Spleen (tissue), 7 donors: Measurements from ENCODE around the gene MAPK8IP3.

Experiments
- CTCF ChIP-seq, 11 experiments: fragments of 200-600 bp in 7 of 11; fragments of 450-650 bp in 4 of 11; sonication (generic) in 4 of 11; IDR thresholded peaks in 8 of 11; conservative IDR thresholded peaks in 3 of 11; 1 replicate in 7 of 11; 2 replicates in 4 of 11; pipeline versions ENCODE4 v1.4.0 to v1.8.0; 2016 to 2021; ENCODE audit warnings: antibody characterized with exemption in 11 of 11, inconsistent platforms in 4 of 11, mild to moderate bottlenecking in 1 of 11
- POLR2A ChIP-seq, 3 donors: fragments of 450-650 bp; IDR thresholded peaks; one replicate each; pipeline ENCODE4 v1.5.1; 2017; ENCODE audit warnings: antibody characterized with exemption in 3 of 3, mild to moderate bottlenecking in 1 of 3
- POLR2AphosphoS5 ChIP-seq, 3 donors: sonication (generic); formaldehyde crosslinking; IDR thresholded peaks; one replicate each; pipeline ENCODE4 v1.5.1; 2017; ENCODE audit warnings: antibody characterized with exemption in 3 of 3
- donor health status: DM: no; HTN: no; CAD: no; lungs with moderate emphysema.
- donor health status: DM: no; HTN: no; CAD: no.
- donor health status: DM: no; HTN: no; CAD: no.

DNA sequence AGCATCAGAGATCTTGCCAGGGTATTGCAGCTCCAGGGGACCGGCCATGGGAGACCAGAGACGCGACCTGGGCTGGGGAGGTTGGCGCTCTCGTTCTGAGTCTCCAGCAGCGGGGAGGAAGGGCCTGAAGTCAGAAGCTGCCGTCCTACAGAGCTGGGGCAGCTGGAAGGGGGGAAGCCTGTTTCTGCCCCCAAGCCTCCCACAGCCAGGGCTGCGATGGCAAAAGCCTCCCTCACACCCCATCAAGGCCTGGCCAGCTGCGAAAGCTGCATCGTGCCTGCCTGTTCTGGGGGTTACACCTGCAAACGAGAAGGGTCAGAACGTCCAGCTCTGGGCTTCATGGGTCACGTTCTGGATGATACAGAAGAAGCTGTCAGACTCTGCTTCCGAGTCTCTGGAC, 26.1 kb downstream of the MAPK8IP3 start:
- no peak for TF ChIP-seq CTCF (IDR thresholded peaks at IDR 0.05 in 8 of 11, conservative IDR thresholded peaks at IDR 0.05 in 3 of 11)
- TF ChIP-seq POLR2AphosphoS5 (IDR thresholded peaks at IDR 0.05): no peak
- no peak for TF ChIP-seq POLR2A (IDR thresholded peaks at IDR 0.05)
